PC-9 (cell line): ENCODE measurements around the gene GIPC2. TPM values are rescaled to one million over a fixed set of nuclear protein-coding genes. Genes with fewer than 3 reads are reported as not detected.
A peak's percentile ranks its signal among the peaks of the same experiment; 100 is the strongest.

Source experiments
- BruUV-seq: library from RNA; stranded (reverse); fragments of 400-500 nt; replicated peaks from 2 replicates; lab custom pipeline; 2021; lab: Mats Ljungman, UMichigan
- CTCF ChIA-PET: fragments of 300-600 bp; sonication (Branson Sonifier 250); formaldehyde crosslinking; loops from one replicate; lab custom pipeline; 2022; ENCODE audit warnings: antibody characterized with exemption; lab: Charles Lee
- POLR2A ChIA-PET: fragments of 300-600 bp; sonication (Branson Sonifier 250); formaldehyde crosslinking; loops from one replicate; lab custom pipeline; 2022; ENCODE audit warnings: antibody characterized with exemption; ENCODE audit not compliant: unreplicated experiment; lab: Charles Lee
- DNase-seq, 2 experiments: peaks; one replicate each; pipeline versions ENCODE4 v3.0.0 to v3.0.0-alpha.2; 2015 to 2022; ENCODE audit warnings: mixed read lengths in 1 of 2
- H2AFZ ChIP-seq: fragments of 200-600 bp; sonication (generic); 2 replicates; pipeline ENCODE4 v1.8.1; 2017; ENCODE audit warnings: antibody characterized with exemption
- H3F3A ChIP-seq: fragments of 200-600 bp; sonication (generic); 2 replicates; pipeline ENCODE4 v1.8.1; 2017; ENCODE audit warnings: antibody characterized with exemption, mild to moderate bottlenecking, low read depth; ENCODE audit not compliant: insufficient read depth
- H3K27ac ChIP-seq: fragments of 200-600 bp; sonication (generic); 2 replicates; pipeline ENCODE4 v1.6.1; 2016; ENCODE audit warnings: mixed run types
- H3K27me3 ChIP-seq: fragments of 200-600 bp; sonication (generic); 2 replicates; pipeline ENCODE4 v1.6.1; 2016; ENCODE audit warnings: low read depth, mixed run types; ENCODE audit not compliant: insufficient read depth
- H3K36me3 ChIP-seq: fragments of 200-600 bp; sonication (generic); 2 replicates; pipeline ENCODE4 v1.6.1; 2016; ENCODE audit warnings: low read depth, mixed run types
- H3K4me1 ChIP-seq: fragments of 200-600 bp; sonication (generic); replicated peaks from 2 replicates; pipeline ENCODE4 v1.6.1; 2016; ENCODE audit warnings: mixed run types; ENCODE audit not compliant: insufficient read depth
- H3K4me2 ChIP-seq: fragments of 200-600 bp; sonication (generic); 2 replicates; pipeline ENCODE4 v1.6.1; 2017; ENCODE audit warnings: mixed run types
- H3K4me3 ChIP-seq: fragments of 200-600 bp; sonication (generic); 2 replicates; pipeline ENCODE4 v1.6.1; 2016; ENCODE audit warnings: mixed run types
- H3K79me2 ChIP-seq: fragments of 200-600 bp; sonication (generic); 2 replicates; pipeline ENCODE4 v1.6.1; 2017; ENCODE audit warnings: low read depth, mixed run types
- H3K9me2 ChIP-seq: fragments of 200-600 bp; sonication (generic); 2 replicates; pipeline ENCODE4 v1.8.1; 2017; ENCODE audit warnings: mild to moderate bottlenecking; ENCODE audit not compliant: insufficient read depth
- H3K9me3 ChIP-seq: fragments of 200-600 bp; sonication (generic); 2 replicates; pipeline ENCODE4 v1.8.1; 2016; ENCODE audit warnings: low read depth; ENCODE audit not compliant: insufficient read depth
- H4K20me1 ChIP-seq: fragments of 200-600 bp; sonication (generic); 2 replicates; pipeline ENCODE4 v1.8.1; 2017; ENCODE audit not compliant: insufficient read depth
- EZH2 ChIP-seq: fragments of 200-600 bp; sonication (generic); IDR thresholded peaks from 2 replicates; pipeline ENCODE4 v1.8.0; 2017; ENCODE audit warnings: antibody characterized with exemption, low read depth
- intact Hi-C: fragments of 100-400 bp; cut with micrococcal nuclease; formaldehyde crosslinking; loops from one replicate; pipeline ENCODE4 v1.10.0; 2022; ENCODE audit not compliant: unreplicated experiment
- total RNA-seq: library from RNA; stranded (reverse); gene quantifications from 2 replicates; pipeline ENCODE4 v1.2.3, GENCODE V29; 2021
- TF ChIP-seq, protein P1 (sequence below): fragments of 200-600 bp; sonication (generic); conservative IDR thresholded peaks from 2 replicates; pipeline ENCODE4 v1.6.1; 2017; ENCODE audit warnings: mixed run types, antibody characterized with exemption, mild to moderate bottlenecking, moderate library complexity

Gene GIPC2
- total RNA-seq, 1 experiment from 2014 or later: 0.20 TPM

DNA sequence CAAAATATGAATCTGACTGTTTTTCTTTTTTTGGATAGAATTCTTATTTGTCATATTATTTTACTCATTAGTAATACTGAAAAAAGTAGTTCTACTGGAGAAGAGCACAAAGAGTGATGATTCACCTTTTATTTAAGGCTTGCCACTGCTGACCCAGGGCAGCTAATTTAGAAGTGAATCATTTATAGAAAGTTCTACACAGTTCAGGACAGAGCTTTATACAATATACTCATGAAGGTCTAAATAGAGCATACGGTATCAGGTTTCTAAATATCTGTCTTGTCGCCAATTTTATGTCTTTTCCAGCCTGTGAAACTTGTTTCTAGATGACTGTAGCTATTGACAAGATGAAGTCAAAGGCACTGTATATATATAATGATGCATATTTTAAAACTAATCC, 25.0 kb downstream of the GIPC2 start:
- no peaks in the 10 kb centered on the region for H3K36me3 ChIP-seq
- H4K20me1 ChIP-seq: no peaks in the 10 kb centered on the region
- intact Hi-C loops: loop anchor here (5.0 kb wide), 1 partner anchor 63 kb away; no protein-coding TSS in a partner anchor
- BruUV-seq: no TSS peak
- peak in 1 of 2 experiments; percentile 88 for DNase-seq
- POLR2A ChIA-PET: interaction anchor here (0.5 to 0.6 kb wide), 2 partner anchors 66 to 196 kb away, joined by 3 to 5 read pairs; no protein-coding TSS in a partner anchor
- peak overlapping the region; percentile 46 for H3K27ac ChIP-seq
- peaks cover 18% of the 10 kb centered on the region; the same call in 1 of the 2 replicates for H3K4me1 ChIP-seq
- H3K79me2 ChIP-seq: no peaks in the 10 kb centered on the region
- CTCF ChIA-PET: interaction anchor here (0.9 kb wide), 1 partner anchor 44 kb away, joined by 3 read pairs; no protein-coding TSS in a partner anchor
- peaks cover 10% of the 10 kb centered on the region for H3F3A ChIP-seq
- no peak for TF ChIP-seq EZH2
- TF ChIP-seq, protein P1, sequence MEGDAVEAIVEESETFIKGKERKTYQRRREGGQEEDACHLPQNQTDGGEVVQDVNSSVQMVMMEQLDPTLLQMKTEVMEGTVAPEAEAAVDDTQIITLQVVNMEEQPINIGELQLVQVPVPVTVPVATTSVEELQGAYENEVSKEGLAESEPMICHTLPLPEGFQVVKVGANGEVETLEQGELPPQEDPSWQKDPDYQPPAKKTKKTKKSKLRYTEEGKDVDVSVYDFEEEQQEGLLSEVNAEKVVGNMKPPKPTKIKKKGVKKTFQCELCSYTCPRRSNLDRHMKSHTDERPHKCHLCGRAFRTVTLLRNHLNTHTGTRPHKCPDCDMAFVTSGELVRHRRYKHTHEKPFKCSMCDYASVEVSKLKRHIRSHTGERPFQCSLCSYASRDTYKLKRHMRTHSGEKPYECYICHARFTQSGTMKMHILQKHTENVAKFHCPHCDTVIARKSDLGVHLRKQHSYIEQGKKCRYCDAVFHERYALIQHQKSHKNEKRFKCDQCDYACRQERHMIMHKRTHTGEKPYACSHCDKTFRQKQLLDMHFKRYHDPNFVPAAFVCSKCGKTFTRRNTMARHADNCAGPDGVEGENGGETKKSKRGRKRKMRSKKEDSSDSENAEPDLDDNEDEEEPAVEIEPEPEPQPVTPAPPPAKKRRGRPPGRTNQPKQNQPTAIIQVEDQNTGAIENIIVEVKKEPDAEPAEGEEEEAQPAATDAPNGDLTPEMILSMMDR: no peak
- H3K27me3 ChIP-seq: no peaks in the 10 kb centered on the region
- H3K9me3 ChIP-seq: no peaks in the 10 kb centered on the region
- H3K4me2 ChIP-seq: peak overlapping the region; percentile 51; the same call in 1 of the 2 replicates
- H3K4me3 ChIP-seq: no peak overlapping the region
- H2AFZ ChIP-seq: no peak overlapping the region
- no peaks in the 10 kb centered on the region for H3K9me2 ChIP-seq

DNA sequence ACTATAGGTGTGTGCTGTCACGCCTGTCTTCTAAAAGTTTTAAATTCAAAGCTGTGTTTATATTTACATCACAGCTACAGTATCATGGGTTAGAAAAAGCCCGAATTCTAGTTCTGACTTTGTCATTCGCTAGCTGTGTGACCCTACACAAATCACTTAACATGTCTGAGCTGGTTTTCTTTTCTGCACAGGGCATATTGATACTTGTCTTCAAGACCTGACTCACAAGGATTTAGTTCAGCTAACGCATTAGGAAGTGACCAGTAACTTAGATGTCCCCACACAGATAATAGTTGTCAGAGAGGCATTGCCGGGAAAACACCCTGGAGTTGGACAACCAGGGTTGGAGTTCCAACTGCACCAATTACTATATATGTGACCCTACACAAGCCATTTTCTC, 25.9 kb downstream of the GIPC2 start:
- Histone ChIP-seq H3F3A (peaks cover 10% of the 10 kb centered on the region), H3K4me1 (peaks cover 18% of the 10 kb centered on the region; the same call in 1 of the 2 replicates), H3K27me3 (no peaks in the 10 kb centered on the region), H3K79me2 (no peaks in the 10 kb centered on the region), H3K9me2 (no peaks in the 10 kb centered on the region), H3K4me2 (no peak overlapping the region), H4K20me1 (no peaks in the 10 kb centered on the region), H2AFZ (peak overlapping the region; percentile 30; the same call in 1 of the 2 replicates), H3K9me3 (no peaks in the 10 kb centered on the region), H3K27ac (no peak overlapping the region), H3K36me3 (no peaks in the 10 kb centered on the region), H3K4me3 (no peak overlapping the region)
- no peak for TF ChIP-seq EZH2
- TF ChIP-seq, protein P1: no peak
- ChIA-PET POLR2A (no interaction called here), CTCF (interaction anchor here (0.5 kb wide), 1 partner anchor 245 kb away, joined by 3 read pairs; no protein-coding TSS in a partner anchor)
- DNase-seq: no peak
- BruUV-seq: no TSS peak
- intact Hi-C loops: loop anchor here (5.0 kb wide), 1 partner anchor 64 kb away; no protein-coding TSS in a partner anchor

DNA sequence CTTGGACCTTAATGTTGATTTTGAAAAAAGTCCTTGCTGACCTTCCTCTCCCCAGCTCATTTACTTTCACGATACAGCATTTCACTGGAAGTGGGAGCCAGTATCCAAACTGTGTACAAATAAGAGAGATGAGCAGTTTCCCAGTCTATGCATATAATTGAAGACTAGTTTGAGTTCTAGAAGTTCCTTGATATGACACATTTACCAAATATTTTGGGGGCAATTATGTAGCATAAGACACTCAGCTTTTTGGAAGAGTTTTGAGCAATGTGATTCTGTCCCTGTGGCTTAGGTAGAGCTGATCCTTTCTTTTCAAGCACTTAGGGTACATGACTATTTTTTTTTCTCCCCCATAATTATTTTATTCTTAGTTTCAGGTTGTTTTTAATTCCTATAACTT, 26.4 kb downstream of the GIPC2 start:
- no peaks in the 10 kb centered on the region for H3K79me2 ChIP-seq
- H3K9me2 ChIP-seq: no peaks in the 10 kb centered on the region
- H3K36me3 ChIP-seq: no peaks in the 10 kb centered on the region
- no peak for DNase-seq
- no peak overlapping the region for H3K27ac ChIP-seq
- intact Hi-C loops: loop anchor here (5.0 kb wide), 1 partner anchor 65 kb away; no protein-coding TSS in a partner anchor
- no TSS peak for BruUV-seq
- CTCF ChIA-PET: no interaction called here
- POLR2A ChIA-PET: no interaction called here
- no peak overlapping the region for H3K4me3 ChIP-seq
- no peak overlapping the region for H3K4me2 ChIP-seq
- no peaks in the 10 kb centered on the region for H3K9me3 ChIP-seq
- H3K27me3 ChIP-seq: no peaks in the 10 kb centered on the region
- TF ChIP-seq EZH2: no peak
- TF ChIP-seq, protein P1: no peak
- H2AFZ ChIP-seq: no peak overlapping the region
- H4K20me1 ChIP-seq: no peaks in the 10 kb centered on the region
- H3K4me1 ChIP-seq: peaks cover 18% of the 10 kb centered on the region; the same call in 1 of the 2 replicates
- peaks cover 10% of the 10 kb centered on the region for H3F3A ChIP-seq
